Central memory CD8-positive, alpha-beta T cell (primary cell): ENCODE measurements around the gene PIK3R2.

Experiments used
- ATAC-seq: fragments of 150-1000 bp; cut with Tn5 transposase; replicated peaks from 2 replicates; pipeline ENCODE4 v1.10.0; 2022; ENCODE audit warnings: mild to moderate bottlenecking, moderate FRiP score, moderate number of reproducible peaks; ENCODE audit not compliant: poor library complexity, severe bottlenecking; ENCODE audit errors: extremely low read depth
- DNase-seq, 2 donors: peaks; one replicate each; pipeline ENCODE4 v3.0.0; 2021; ENCODE audit warnings: low spot score in 2 of 2
- H3K27ac Mint-ChIP-seq: one replicate; pipeline ENCODE4 v1.8.0; 2022; ENCODE audit warnings: low read depth, mild to moderate bottlenecking, moderate library complexity, mixed read lengths
- H3K27me3 Mint-ChIP-seq: one replicate; pipeline ENCODE4 v1.8.0; 2022; ENCODE audit warnings: mixed read lengths
- H3K36me3 Mint-ChIP-seq: one replicate; pipeline ENCODE4 v1.8.0; 2022; ENCODE audit warnings: mild to moderate bottlenecking, moderate library complexity, mixed read lengths; ENCODE audit not compliant: insufficient read depth
- H3K4me1 Mint-ChIP-seq: one replicate; pipeline ENCODE4 v1.8.0; 2022; ENCODE audit warnings: mixed read lengths
- H3K4me3 Mint-ChIP-seq: one replicate; pipeline ENCODE4 v1.8.0; 2022; ENCODE audit warnings: mild to moderate bottlenecking, moderate library complexity, mixed read lengths
- H3K9me3 Mint-ChIP-seq: one replicate; pipeline ENCODE4 v1.8.0; 2022; ENCODE audit warnings: mixed read lengths

PIK3R2 gene

GRCh38 chr19:18160493-18160970 is 7.6 kb downstream of the PIK3R2 start:
- ATAC-seq: no peak
- H3K4me3 Mint-ChIP-seq: peak overlapping the region; percentile 59
- H3K9me3 Mint-ChIP-seq: no peaks in the 10 kb centered on the region
- peaks cover 20% of the 10 kb centered on the region for H3K36me3 Mint-ChIP-seq
- H3K27me3 Mint-ChIP-seq: no peaks in the 10 kb centered on the region
- DNase-seq: no peak
- H3K27ac Mint-ChIP-seq: peak overlapping the region; percentile 86
- peaks cover 12% of the 10 kb centered on the region for H3K4me1 Mint-ChIP-seq

- Mint-ChIP-seq H3K27me3 (no peaks in the 10 kb centered on the region), H3K36me3 (peaks cover 26% of the 10 kb centered on the region), H3K4me3 (peak overlapping the region; percentile 59), H3K4me1 (peaks cover 11% of the 10 kb centered on the region), H3K27ac (no peak overlapping the region), H3K9me3 (no peaks in the 10 kb centered on the region)
- ATAC-seq (peak; percentile 95), DNase-seq (peak; percentile 69 to 79)
Observed at GRCh38 chr19:18160971-18161635, 8.1 kb downstream of the PIK3R2 start.

- H3K36me3 Mint-ChIP-seq: peaks cover 27% of the 10 kb centered on the region
- no peaks in the 10 kb centered on the region for H3K27me3 Mint-ChIP-seq
- DNase-seq (no peak), ATAC-seq (no peak)
- no peak overlapping the region for H3K27ac Mint-ChIP-seq
- no peaks in the 10 kb centered on the region for H3K9me3 Mint-ChIP-seq
- H3K4me3 Mint-ChIP-seq: peak overlapping the region; percentile 54
- H3K4me1 Mint-ChIP-seq: peaks cover 11% of the 10 kb centered on the region
Observed at GRCh38 chr19:18161636-18162002, 8.7 kb downstream of the PIK3R2 start.

- DNase-seq: no peak
- ATAC-seq: no peak
- H3K27me3 Mint-ChIP-seq: no peaks in the 10 kb centered on the region
- peaks cover 16% of the 10 kb centered on the region for H3K4me1 Mint-ChIP-seq
- H3K27ac Mint-ChIP-seq: no peak overlapping the region
- no peaks in the 10 kb centered on the region for H3K9me3 Mint-ChIP-seq
- H3K4me3 Mint-ChIP-seq: no peak overlapping the region
- peaks cover 29% of the 10 kb centered on the region for H3K36me3 Mint-ChIP-seq
Observed at GRCh38 chr19:18164072-18164471, 11.1 kb downstream of the PIK3R2 start.

- Mint-ChIP-seq H3K27ac (no peak overlapping the region), H3K4me3 (no peak overlapping the region), H3K27me3 (no peaks in the 10 kb centered on the region), H3K9me3 (no peaks in the 10 kb centered on the region), H3K4me1 (peaks cover 9% of the 10 kb centered on the region), H3K36me3 (peaks cover 32% of the 10 kb centered on the region)
- no peak for DNase-seq
- no peak for ATAC-seq
Observed at GRCh38 chr19:18165794-18166544, 13.0 kb downstream of the PIK3R2 start.

GRCh38 chr19:18167011-18167410 is 14.0 kb downstream of the PIK3R2 start:
- Mint-ChIP-seq H3K36me3 (peaks cover 33% of the 10 kb centered on the region), H3K9me3 (no peaks in the 10 kb centered on the region), H3K4me3 (no peak overlapping the region), H3K4me1 (peaks cover 5% of the 10 kb centered on the region), H3K27ac (no peak overlapping the region), H3K27me3 (no peaks in the 10 kb centered on the region)
- DNase-seq: no peak
- ATAC-seq: no peak

- Mint-ChIP-seq H3K27me3 (no peaks in the 10 kb centered on the region), H3K27ac (no peak overlapping the region), H3K4me1 (peaks cover 10% of the 10 kb centered on the region), H3K36me3 (peaks cover 31% of the 10 kb centered on the region), H3K4me3 (no peak overlapping the region), H3K9me3 (no peaks in the 10 kb centered on the region)
- ATAC-seq (peak; percentile 65), DNase-seq (peak; percentile 38 to 40)
Observed at GRCh38 chr19:18167975-18168645, 15.1 kb downstream of the PIK3R2 start.

- H3K27me3 Mint-ChIP-seq: no peaks in the 10 kb centered on the region
- H3K4me1 Mint-ChIP-seq: peaks cover 18% of the 10 kb centered on the region
- peaks cover 24% of the 10 kb centered on the region for H3K36me3 Mint-ChIP-seq
- DNase-seq: no peak
- no peak overlapping the region for H3K27ac Mint-ChIP-seq
- no peaks in the 10 kb centered on the region for H3K9me3 Mint-ChIP-seq
- ATAC-seq: no peak
- H3K4me3 Mint-ChIP-seq: no peak overlapping the region
Observed at GRCh38 chr19:18168673-18169381, 15.9 kb downstream of the PIK3R2 start.

- DNase-seq: no peak
- Mint-ChIP-seq H3K27me3 (no peaks in the 10 kb centered on the region), H3K9me3 (no peaks in the 10 kb centered on the region), H3K4me3 (no peak overlapping the region), H3K27ac (no peak overlapping the region), H3K36me3 (peaks cover 21% of the 10 kb centered on the region), H3K4me1 (peaks cover 24% of the 10 kb centered on the region)
- no peak for ATAC-seq
Observed at GRCh38 chr19:18170714-18171255, 17.8 kb downstream of the PIK3R2 start.

GRCh38 chr19:18171605-18172327 is 18.8 kb downstream of the PIK3R2 start:
- DNase-seq (no peak), ATAC-seq (no peak)
- Mint-ChIP-seq H3K4me3 (no peak overlapping the region), H3K9me3 (no peaks in the 10 kb centered on the region), H3K27ac (no peak overlapping the region), H3K27me3 (no peaks in the 10 kb centered on the region), H3K4me1 (peaks cover 24% of the 10 kb centered on the region), H3K36me3 (peaks cover 14% of the 10 kb centered on the region)

- DNase-seq (no peak), ATAC-seq (no peak)
- Mint-ChIP-seq H3K9me3 (no peaks in the 10 kb centered on the region), H3K36me3 (peaks cover 15% of the 10 kb centered on the region), H3K4me1 (peaks cover 24% of the 10 kb centered on the region), H3K27ac (peak overlapping the region; percentile 65), H3K4me3 (peak overlapping the region; percentile 90), H3K27me3 (no peaks in the 10 kb centered on the region)
Observed at GRCh38 chr19:18172331-18173053, 19.5 kb downstream of the PIK3R2 start.
